ENCODE results near the gene LCORL.
"Not testable (repeated sequence)": the region's sequence is repeated elsewhere in the genome, so short reads cannot be mapped to it uniquely, and the experiment has no call there.

Gene LCORL

GRCh38 chr4:18020145-18020670 lies 1.3 kb downstream of the LCORL start:
- DNase-seq (ENCODE audit: low read depth in 1 of 2, low spot score in 1 of 2): no peak

GRCh38 chr4:18014269-18014668 lies 7.3 kb downstream of the LCORL start:
- no peak for DNase-seq (ENCODE audit: low read depth in 1 of 2, low spot score in 1 of 2)

- DNase-seq (ENCODE audit: low read depth in 1 of 2, low spot score in 1 of 2): no peak
Observed at GRCh38 chr4:18012807-18013462, 8.6 kb downstream of the LCORL start.

GRCh38 chr4:18012134-18012806 lies 9.3 kb downstream of the LCORL start:
- no peak for DNase-seq (ENCODE audit: low read depth in 1 of 2, low spot score in 1 of 2)

GRCh38 chr4:18007625-18008024 lies 13.9 kb downstream of the LCORL start:
- DNase-seq (ENCODE audit: low read depth in 1 of 2, low spot score in 1 of 2): no peak

- DNase-seq (ENCODE audit: low read depth in 1 of 2, low spot score in 1 of 2): not testable (repeated sequence)
Observed at GRCh38 chr4:18006432-18006831, 15.1 kb downstream of the LCORL start.

- DNase-seq (ENCODE audit: low read depth in 1 of 2, low spot score in 1 of 2): no peak
Observed at GRCh38 chr4:17997129-17997528, 24.4 kb downstream of the LCORL start.

GRCh38 chr4:17995165-17995564 lies 26.4 kb downstream of the LCORL start:
- DNase-seq (ENCODE audit: low read depth in 1 of 2, low spot score in 1 of 2): no peak

GRCh38 chr4:17985832-17986231 lies 35.7 kb downstream of the LCORL start:
- no peak for DNase-seq (ENCODE audit: low read depth in 1 of 2, low spot score in 1 of 2)

- DNase-seq (ENCODE audit: low read depth in 1 of 2, low spot score in 1 of 2): no peak
Observed at GRCh38 chr4:17981063-17981462, 40.5 kb downstream of the LCORL start.

- DNase-seq (ENCODE audit: low read depth in 1 of 2, low spot score in 1 of 2): no peak
Observed at GRCh38 chr4:17968721-17969120, 52.8 kb downstream of the LCORL start.

- DNase-seq (ENCODE audit: low read depth in 1 of 2, low spot score in 1 of 2): no peak
Observed at GRCh38 chr4:17967078-17967477, 54.5 kb downstream of the LCORL start.

GRCh38 chr4:17966312-17966711 lies 55.2 kb downstream of the LCORL start:
- no peak for DNase-seq (ENCODE audit: low read depth in 1 of 2, low spot score in 1 of 2)

- DNase-seq (ENCODE audit: low read depth in 1 of 2, low spot score in 1 of 2): no peak
Observed at GRCh38 chr4:17964576-17964975, 57.0 kb downstream of the LCORL start.

- no peak for DNase-seq (ENCODE audit: low read depth in 1 of 2, low spot score in 1 of 2)
Observed at GRCh38 chr4:17962171-17962570, 59.4 kb downstream of the LCORL start.

- DNase-seq (ENCODE audit: low read depth in 1 of 2, low spot score in 1 of 2): no peak
Observed at GRCh38 chr4:17961249-17961648, 60.3 kb downstream of the LCORL start.

GRCh38 chr4:17958181-17958580 lies 63.4 kb downstream of the LCORL start:
- no peak for DNase-seq (ENCODE audit: low read depth in 1 of 2, low spot score in 1 of 2)

- no peak for DNase-seq (ENCODE audit: low read depth in 1 of 2, low spot score in 1 of 2)
Observed at GRCh38 chr4:17957688-17958087, 63.9 kb downstream of the LCORL start.

- no peak for DNase-seq (ENCODE audit: low read depth in 1 of 2, low spot score in 1 of 2)
Observed at GRCh38 chr4:17956245-17956644, 65.3 kb downstream of the LCORL start.

- DNase-seq (ENCODE audit: low read depth in 1 of 2, low spot score in 1 of 2): no peak
Observed at GRCh38 chr4:17945303-17945702, 76.3 kb downstream of the LCORL start.

GRCh38 chr4:17941731-17942130 lies 79.8 kb downstream of the LCORL start:
- DNase-seq (ENCODE audit: low read depth in 1 of 2, low spot score in 1 of 2): no peak

GRCh38 chr4:17939054-17939453 lies 82.5 kb downstream of the LCORL start:
- DNase-seq (ENCODE audit: low read depth in 1 of 2, low spot score in 1 of 2): no peak

GRCh38 chr4:17934286-17934685 lies 87.3 kb downstream of the LCORL start:
- no peak for DNase-seq (ENCODE audit: low read depth in 1 of 2, low spot score in 1 of 2)
